Stimulated activated CD4-positive, alpha-beta T cell treated with anti-CD3 and anti-CD28 coated beads, Interleukin-1b, Interleukin-23, amount 100 ng/mL, for 24 hours (primary cell): ENCODE data around the gene SPC24.
"Not testable (repeated sequence)": the region's sequence is repeated elsewhere in the genome, so short reads cannot be mapped to it uniquely, and the experiment has no call there.

ENCODE experiments used
- DNase-seq, 4 experiments: peaks; one replicate each; pipeline ENCODE4 v3.0.0-alpha.2; 2020; ENCODE audit warnings: low read depth in 4 of 4, low spot score in 1 of 4

The SPC24 gene

DNA sequence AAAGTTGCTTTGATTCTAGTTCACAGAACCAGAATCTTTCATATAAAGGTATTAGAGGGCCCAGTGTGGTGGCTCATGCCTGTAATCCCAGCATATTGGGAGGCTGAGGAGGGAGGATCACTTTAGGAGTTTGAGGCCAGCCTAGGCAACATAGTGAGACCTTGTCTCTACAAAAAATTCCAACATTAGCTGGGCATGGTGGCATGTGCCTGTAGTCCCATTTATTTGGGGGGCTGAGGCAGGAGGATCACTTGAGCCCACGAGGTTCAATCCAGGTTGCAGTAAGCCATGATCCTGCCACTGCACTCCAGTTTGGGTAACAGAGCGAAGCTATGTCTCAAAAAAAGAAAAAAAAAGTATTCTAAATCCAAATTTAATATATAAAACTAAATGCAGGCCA lies 57.3 kb downstream of the SPC24 start:
- no peak for DNase-seq

- not testable (repeated sequence) for DNase-seq
Observed at GRCh38 chr19:11097367-11097766, 58.2 kb downstream of the SPC24 start.

DNA sequence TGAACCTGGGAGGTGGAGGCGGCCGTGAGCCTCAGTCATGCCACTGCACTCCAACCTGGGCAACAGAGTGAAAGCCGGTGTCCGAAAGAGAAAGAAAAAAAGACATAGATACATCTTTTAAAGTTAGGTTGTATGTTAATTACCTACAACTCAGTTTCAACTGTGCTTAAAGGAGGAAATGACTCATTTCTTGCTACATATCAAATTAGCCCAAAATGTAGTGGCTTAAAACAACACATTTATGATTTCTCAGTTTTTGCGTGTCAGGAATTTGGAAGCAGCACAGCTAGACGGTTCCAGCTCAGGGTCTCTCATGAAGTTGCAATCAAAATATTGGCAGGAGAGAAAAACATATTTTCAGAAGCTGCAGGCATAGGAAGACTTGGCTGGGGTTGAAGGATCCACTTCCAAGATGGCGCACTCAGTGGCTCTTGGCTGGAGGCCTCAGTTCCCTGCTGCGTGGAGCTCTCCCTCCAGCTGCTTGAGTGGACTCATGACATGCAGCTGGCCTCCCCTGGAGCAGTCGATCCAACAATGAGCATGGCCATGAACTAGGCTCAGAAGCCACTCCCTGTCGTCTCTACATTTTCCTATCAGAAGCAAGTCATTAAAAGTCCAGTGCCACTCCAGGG lies 59.3 kb downstream of the SPC24 start:
- DNase-seq, result no peak
